Smooth muscle cell (in vitro differentiated cells): ENCODE data around the gene MMP15. TPM values are rescaled to one million over a fixed set of nuclear protein-coding genes. Genes with fewer than 3 reads are reported as not detected.
"Not testable (repeated sequence)": the region's sequence is repeated elsewhere in the genome, so short reads cannot be mapped to it uniquely, and the experiment has no call there.

Experiments used
- DNase-seq: peaks from one replicate; lab custom pipeline; 2025; ENCODE audit not compliant: unreplicated experiment; lab: John Stamatoyannopoulos, UW
- H2AFZ ChIP-seq: fragments of 200-600 bp; sonication (generic); 2 replicates; pipeline ENCODE4 v1.6.0; 2016; ENCODE audit warnings: antibody characterized with exemption, low read depth, mild to moderate bottlenecking
- H3F3A ChIP-seq: fragments of 200-600 bp; sonication (generic); 2 replicates; pipeline ENCODE4 v1.6.0; 2017; ENCODE audit warnings: antibody characterized with exemption, low read depth
- H3K27ac ChIP-seq: fragments of 200-600 bp; sonication (generic); 2 replicates; pipeline ENCODE4 v1.5.1; 2016; ENCODE audit warnings: low read depth, mild to moderate bottlenecking
- H3K27me3 ChIP-seq: fragments of 200-600 bp; sonication (generic); 2 replicates; pipeline ENCODE4 v1.6.1; 2016; ENCODE audit warnings: low read depth, mild to moderate bottlenecking
- H3K36me3 ChIP-seq: fragments of 200-600 bp; sonication (generic); 2 replicates; pipeline ENCODE4 v1.5.1; 2016; ENCODE audit warnings: low read depth
- H3K4me1 ChIP-seq: fragments of 200-600 bp; sonication (generic); 2 replicates; pipeline ENCODE4 v1.5.1; 2016; ENCODE audit warnings: low read depth
- H3K4me2 ChIP-seq: fragments of 200-600 bp; sonication (generic); 2 replicates; pipeline ENCODE4 v1.6.0; 2016; ENCODE audit warnings: mild to moderate bottlenecking
- H3K4me3 ChIP-seq: fragments of 200-600 bp; sonication (generic); 2 replicates; pipeline ENCODE4 v1.5.1; 2016; ENCODE audit warnings: mild to moderate bottlenecking
- H3K79me2 ChIP-seq: fragments of 200-600 bp; sonication (generic); 2 replicates; pipeline ENCODE4 v1.6.0; 2016; ENCODE audit warnings: low read depth, mild to moderate bottlenecking
- H3K9ac ChIP-seq: fragments of 200-600 bp; sonication (generic); 2 replicates; pipeline ENCODE4 v1.6.0; 2016; ENCODE audit warnings: low read depth
- H3K9me3 ChIP-seq: fragments of 200-600 bp; sonication (generic); replicated peaks from 2 replicates; pipeline ENCODE4 v1.5.1; 2016; ENCODE audit warnings: low read depth
- H4K20me1 ChIP-seq: fragments of 200-600 bp; sonication (generic); 2 replicates; pipeline ENCODE4 v1.6.0; 2016; ENCODE audit warnings: low read depth
- CTCF ChIP-seq: fragments of 200-600 bp; sonication (generic); IDR thresholded peaks from 2 replicates; pipeline ENCODE4 v1.5.1; 2017; ENCODE audit warnings: borderline replicate concordance, mild to moderate bottlenecking, antibody characterized with exemption; ENCODE audit not compliant: insufficient read depth, poor library complexity, severe bottlenecking
- WGBS: methylation state at CpG from one replicate; pipeline ENCODE4 v1.1.7; 2016; ENCODE audit warnings: low lambda C conversion rate; 5-methylcytosine and 5-hydroxymethylcytosine counted together
- polyA plus RNA-seq: library from polyadenylated mRNA; unstranded; fragments of >200 nt; fragmentation: Nextera tagmentation; extraction: Ambion mirVana; gene quantifications from 2 replicates; pipeline ENCODE4 v1.2.1, GENCODE V29; 2016
- small RNA-seq: library from RNA; depleted of rRNA; stranded (forward); fragments of <200 nt; gene quantifications from one replicate; pipeline ENCODE3, GENCODE V24; 2014
- total RNA-seq: library from RNA; depleted of rRNA; stranded (reverse); fragments of >200 nt; gene quantifications from 2 replicates; pipeline ENCODE4 v1.2.3, GENCODE V29; 2014

Gene MMP15
- total and polyA plus RNA-seq, 2 experiments from 2014 or later, result 2.3 to 5.2 TPM

- Histone ChIP-seq H2AFZ (no peak overlapping the region), H3K27ac (no peak overlapping the region), H3K4me3 (no peak overlapping the region), H4K20me1 (no peaks in the 10 kb centered on the region), H3K27me3 (no peaks in the 10 kb centered on the region), H3F3A (no peaks in the 10 kb centered on the region), H3K4me1 (no peaks in the 10 kb centered on the region), H3K4me2 (no peak overlapping the region), H3K9ac (no peak overlapping the region), H3K9me3 (no peaks in the 10 kb centered on the region), H3K79me2 (no peaks in the 10 kb centered on the region), H3K36me3 (no peaks in the 10 kb centered on the region)
- no peak for TF ChIP-seq CTCF
- WGBS, result 93% methylated on average over 5 of the region's 5 CpGs
- DNase-seq, result no peak
Measured at GRCh38 chr16:58094026-58094425, 68.5 kb downstream of the MMP15 start.

DNA sequence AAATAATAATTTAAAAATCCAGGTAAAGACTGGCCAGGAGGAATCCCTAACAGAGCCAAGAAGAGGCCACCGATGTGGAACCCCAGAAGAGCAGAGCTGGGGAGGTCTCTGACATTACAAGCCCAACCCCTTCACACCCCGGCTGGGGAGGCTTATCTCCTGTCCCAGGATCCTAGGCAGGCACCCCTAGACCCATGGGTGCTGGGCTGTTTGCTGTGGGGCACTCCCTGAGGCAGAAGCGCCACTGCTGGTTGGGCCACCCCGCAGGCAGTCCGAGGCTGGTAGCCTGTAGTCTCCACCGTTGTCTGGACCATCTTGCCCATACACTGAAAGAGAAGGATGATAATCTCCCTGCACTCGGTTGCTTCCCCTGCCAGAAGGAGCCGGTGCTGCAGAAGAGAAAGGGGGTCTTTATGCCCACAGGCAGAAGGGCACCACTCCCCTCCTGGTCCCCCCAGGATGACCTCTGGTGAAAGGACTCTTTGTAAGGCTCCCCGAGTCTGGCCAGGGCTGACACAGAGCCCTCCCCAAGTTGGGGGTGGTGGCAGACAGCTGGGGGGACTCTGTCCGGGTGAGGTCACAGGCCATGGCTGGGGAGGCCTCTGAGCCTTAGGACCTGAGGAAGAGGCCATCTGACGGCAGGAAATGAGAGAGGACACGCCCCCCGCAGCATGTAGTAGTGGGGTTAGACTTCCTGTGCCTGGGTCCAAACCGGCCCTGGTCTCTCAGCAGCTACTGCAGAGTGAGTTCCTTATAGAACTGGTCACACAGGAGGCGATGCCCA is 69.4 kb downstream of the MMP15 start:
- Histone ChIP-seq H2AFZ (no peak overlapping the region), H3K36me3 (no peaks in the 10 kb centered on the region), H4K20me1 (no peaks in the 10 kb centered on the region), H3K4me2 (no peak overlapping the region), H3K27ac (no peak overlapping the region), H3F3A (no peaks in the 10 kb centered on the region), H3K4me3 (no peak overlapping the region), H3K4me1 (no peaks in the 10 kb centered on the region), H3K9ac (no peak overlapping the region), H3K9me3 (no peaks in the 10 kb centered on the region), H3K27me3 (no peaks in the 10 kb centered on the region), H3K79me2 (no peaks in the 10 kb centered on the region)
- no peak for DNase-seq
- TF ChIP-seq CTCF, result no peak
- 90% methylated on average over 15 of the region's 15 CpGs for WGBS

DNA sequence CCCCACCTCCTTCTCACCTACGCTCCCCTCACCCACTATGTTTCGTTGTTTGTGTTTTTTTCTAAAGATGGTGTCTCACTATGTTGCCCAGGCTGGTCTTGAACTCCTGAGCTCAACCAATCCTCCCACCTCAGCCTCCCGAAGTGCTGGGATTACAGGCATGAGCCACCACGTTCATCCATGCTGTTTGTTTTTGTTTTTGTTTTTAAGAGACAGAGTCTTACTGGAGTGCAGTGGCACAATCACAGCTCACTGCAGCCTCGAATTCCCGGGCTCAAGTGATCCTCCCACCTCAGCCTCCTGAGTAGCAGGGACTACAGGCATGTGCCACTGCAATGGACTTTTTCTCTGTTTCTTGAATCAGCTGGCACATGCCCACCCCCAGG is 70.0 kb downstream of the MMP15 start:
- H3K4me2 ChIP-seq, DNase-seq, H3K27me3 ChIP-seq, H4K20me1 ChIP-seq, H3K4me1 ChIP-seq, H3K27ac ChIP-seq, H3K79me2 ChIP-seq, H2AFZ ChIP-seq, H3K9me3 ChIP-seq, H3K4me3 ChIP-seq, H3K9ac ChIP-seq, H3F3A ChIP-seq, H3K36me3 ChIP-seq: not testable (repeated sequence)
- WGBS, result 75% methylated on average over 6 of the region's 6 CpGs

- Histone ChIP-seq H2AFZ (no peak overlapping the region), H3K36me3 (no peaks in the 10 kb centered on the region), H4K20me1 (no peaks in the 10 kb centered on the region), H3K4me1 (no peaks in the 10 kb centered on the region), H3K4me2 (no peak overlapping the region), H3F3A (no peaks in the 10 kb centered on the region), H3K79me2 (no peaks in the 10 kb centered on the region), H3K9me3 (no peaks in the 10 kb centered on the region), H3K9ac (no peak overlapping the region), H3K27me3 (no peaks in the 10 kb centered on the region), H3K27ac (no peak overlapping the region), H3K4me3 (no peak overlapping the region)
- WGBS, result 86% methylated on average over 2 of the region's 2 CpGs
- no peak for DNase-seq
- TF ChIP-seq CTCF, result no peak
Measured at GRCh38 chr16:58096249-58096648, 70.7 kb downstream of the MMP15 start.

Small RNAs within 50 kb of the gene (small RNA-seq; reads per million reads assigned to genes)
- not detected for gene RF00019

Other genes with a start within 250 kb of the MMP15 start
- 28.0 and 30.6 TPM in 2 replicates for gene KIFC3, start 223.3 kb upstream of the MMP15 start, total RNA-seq
- 50.2 and 51.6 TPM in 2 replicates for gene KIFC3, start 223.3 kb upstream of the MMP15 start, polyA plus RNA-seq
- gene CNGB1, start 54.6 kb upstream of the MMP15 start, total RNA-seq, result not detected in 2 replicates
- gene CNGB1, start 54.6 kb upstream of the MMP15 start, polyA plus RNA-seq, result not detected in 2 replicates
- 1.0 and 3.1 TPM in 2 replicates for gene ZNF319, start 25.1 kb upstream of the MMP15 start, total RNA-seq
- 4.0 and 5.0 TPM in 2 replicates for gene ZNF319, start 25.1 kb upstream of the MMP15 start, polyA plus RNA-seq
- 13.9 and 26.9 TPM in 2 replicates for gene USB1, start 24.3 kb upstream of the MMP15 start, total RNA-seq
- gene USB1, start 24.3 kb upstream of the MMP15 start, polyA plus RNA-seq, result 44.1 and 56.6 TPM in 2 replicates
- 89.9 and 96.1 TPM in 2 replicates for gene CFAP20, start 103.6 kb downstream of the MMP15 start, total RNA-seq
- 55.1 and 61.6 TPM in 2 replicates for gene CFAP20, start 103.6 kb downstream of the MMP15 start, polyA plus RNA-seq
- 26.3 and 32.3 TPM in 2 replicates for gene CSNK2A2, start 172.4 kb downstream of the MMP15 start, total RNA-seq
- 16.5 and 21.5 TPM in 2 replicates for gene CSNK2A2, start 172.4 kb downstream of the MMP15 start, polyA plus RNA-seq